ENCODE results near the gene MEIKIN. TPM values are rescaled to one million over a fixed set of nuclear protein-coding genes. Genes with fewer than 3 reads are reported as not detected.

MEIKIN gene
- total RNA-seq, 2 donors from 2014 or later = 5.6 TPM; not detected in 1

DNA sequence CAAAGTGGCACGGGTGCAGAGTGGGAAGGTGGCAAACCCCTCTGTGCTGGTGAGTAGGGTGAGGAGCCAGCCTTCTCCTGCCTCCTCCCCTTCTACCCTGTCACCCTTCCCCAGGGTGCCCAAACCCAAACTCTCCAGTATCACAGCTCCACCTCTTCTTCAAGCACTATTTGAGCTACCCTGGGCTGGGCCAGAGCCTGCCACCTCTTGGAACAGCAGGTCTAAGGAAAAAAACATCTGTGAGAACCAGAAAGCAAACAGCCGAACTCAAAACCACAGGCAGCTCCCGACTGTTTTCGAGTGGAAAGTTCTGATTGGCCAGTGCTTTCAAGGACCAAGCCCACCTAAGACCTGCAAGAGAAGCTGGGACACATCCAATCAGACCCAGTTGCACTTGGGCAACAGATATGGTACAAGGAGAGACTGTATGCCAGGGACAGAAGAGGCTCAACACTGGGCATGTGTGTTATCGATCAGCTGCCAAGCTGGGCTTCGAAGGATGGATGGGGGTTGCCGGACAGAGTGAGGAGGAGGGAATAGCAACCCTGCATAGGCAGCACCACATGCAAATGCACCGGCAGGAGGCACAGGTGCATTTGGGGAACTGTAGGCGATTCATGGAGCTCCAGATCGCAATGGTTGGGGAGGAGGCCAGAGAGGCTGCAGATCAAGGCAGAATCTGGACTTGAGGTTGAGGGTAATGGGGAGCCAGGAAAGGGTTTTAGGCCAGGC is 46.3 kb upstream of the MEIKIN start:
- TF ChIP-seq, protein P1, sequence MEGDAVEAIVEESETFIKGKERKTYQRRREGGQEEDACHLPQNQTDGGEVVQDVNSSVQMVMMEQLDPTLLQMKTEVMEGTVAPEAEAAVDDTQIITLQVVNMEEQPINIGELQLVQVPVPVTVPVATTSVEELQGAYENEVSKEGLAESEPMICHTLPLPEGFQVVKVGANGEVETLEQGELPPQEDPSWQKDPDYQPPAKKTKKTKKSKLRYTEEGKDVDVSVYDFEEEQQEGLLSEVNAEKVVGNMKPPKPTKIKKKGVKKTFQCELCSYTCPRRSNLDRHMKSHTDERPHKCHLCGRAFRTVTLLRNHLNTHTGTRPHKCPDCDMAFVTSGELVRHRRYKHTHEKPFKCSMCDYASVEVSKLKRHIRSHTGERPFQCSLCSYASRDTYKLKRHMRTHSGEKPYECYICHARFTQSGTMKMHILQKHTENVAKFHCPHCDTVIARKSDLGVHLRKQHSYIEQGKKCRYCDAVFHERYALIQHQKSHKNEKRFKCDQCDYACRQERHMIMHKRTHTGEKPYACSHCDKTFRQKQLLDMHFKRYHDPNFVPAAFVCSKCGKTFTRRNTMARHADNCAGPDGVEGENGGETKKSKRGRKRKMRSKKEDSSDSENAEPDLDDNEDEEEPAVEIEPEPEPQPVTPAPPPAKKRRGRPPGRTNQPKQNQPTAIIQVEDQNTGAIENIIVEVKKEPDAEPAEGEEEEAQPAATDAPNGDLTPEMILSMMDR (IDR thresholded peaks at IDR 0.05) = no peak
- no peak for TF ChIP-seq POLR2A (IDR thresholded peaks at IDR 0.05)
- no peak for TF ChIP-seq POLR2AphosphoS5 (IDR thresholded peaks at IDR 0.05)
- H3K27ac ChIP-seq = no peak overlapping the region
- WGBS = 50% methylated on average over 10 of the region's 10 CpGs
- H3K4me1 ChIP-seq (replicated peaks) = no peaks in the 10 kb centered on the region
- no peak overlapping the region for H3K4me3 ChIP-seq
- no peak for DNase-seq (ENCODE audit: low spot score)
- no peaks in the 10 kb centered on the region for H3K27me3 ChIP-seq (replicated peaks; ENCODE audit: insufficient read depth)
- intact Hi-C loops (cut with DNase I) = no loop called here
- no peaks in the 10 kb centered on the region for H3K36me3 ChIP-seq
- no peaks in the 10 kb centered on the region for H3K9me3 ChIP-seq

DNA sequence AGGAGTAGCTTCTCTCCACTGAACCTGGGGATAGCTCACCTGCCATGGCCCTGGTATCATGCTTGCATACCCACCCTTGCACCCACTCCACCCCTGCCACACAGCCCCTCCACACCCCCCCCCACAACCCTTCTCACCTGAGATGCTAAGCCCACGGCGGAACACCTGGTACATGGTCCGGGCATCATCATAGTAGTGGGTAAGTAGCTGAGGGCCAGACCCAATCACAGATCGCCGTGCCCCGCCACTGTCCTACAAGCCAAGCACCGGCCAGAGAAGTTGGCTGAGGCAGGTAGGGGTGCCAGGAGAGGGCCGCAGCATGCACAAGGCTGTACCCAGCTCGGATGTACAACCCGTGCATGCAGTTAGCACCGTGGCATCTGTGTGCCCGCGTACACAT is 45.3 kb upstream of the MEIKIN start:
- TF ChIP-seq, protein P1 (IDR thresholded peaks at IDR 0.05) = no peak
- no peak for TF ChIP-seq POLR2A (IDR thresholded peaks at IDR 0.05)
- no peak for TF ChIP-seq POLR2AphosphoS5 (IDR thresholded peaks at IDR 0.05)
- Histone ChIP-seq H3K36me3 (no peaks in the 10 kb centered on the region), H3K4me3 (no peak overlapping the region), H3K9me3 (no peaks in the 10 kb centered on the region), H3K27ac (no peak overlapping the region), H3K27me3 (replicated peaks; ENCODE audit: insufficient read depth) (no peaks in the 10 kb centered on the region), H3K4me1 (replicated peaks) (no peaks in the 10 kb centered on the region)
- no peak for DNase-seq (ENCODE audit: low spot score)
- intact Hi-C loops (cut with DNase I) = no loop called here
- 96% methylated on average over 13 of the region's 13 CpGs for WGBS

DNA sequence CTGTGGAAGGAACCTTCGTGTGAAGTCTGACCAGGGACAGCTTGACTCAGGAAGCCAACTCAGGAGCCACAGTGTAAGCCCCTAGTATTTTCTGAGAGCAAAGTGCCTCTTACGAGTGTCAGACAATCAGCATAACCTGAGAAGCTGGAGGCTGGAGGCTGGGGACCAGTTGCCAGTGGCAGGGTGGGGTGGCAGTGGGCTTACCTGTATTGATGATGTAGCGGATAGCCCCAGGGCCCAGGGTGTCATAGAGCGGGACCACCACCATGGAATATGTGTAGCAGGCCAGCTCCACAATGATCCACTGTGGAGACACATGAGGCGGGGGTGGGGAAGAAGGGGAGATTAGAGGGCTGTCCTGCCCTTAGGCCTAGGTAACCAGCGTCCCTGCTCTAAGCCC is 43.1 kb upstream of the MEIKIN start:
- 87% methylated on average over 6 of the region's 6 CpGs for WGBS
- TF ChIP-seq, protein P1 (IDR thresholded peaks at IDR 0.05) = no peak
- no peak for TF ChIP-seq POLR2AphosphoS5 (IDR thresholded peaks at IDR 0.05)
- no peak for TF ChIP-seq POLR2A (IDR thresholded peaks at IDR 0.05)
- intact Hi-C loops (cut with DNase I) = no loop called here
- H3K27me3 ChIP-seq (replicated peaks; ENCODE audit: insufficient read depth) = no peaks in the 10 kb centered on the region
- no peak for DNase-seq (ENCODE audit: low spot score)
- no peaks in the 10 kb centered on the region for H3K9me3 ChIP-seq
- no peak overlapping the region for H3K27ac ChIP-seq
- H3K36me3 ChIP-seq = no peaks in the 10 kb centered on the region
- H3K4me3 ChIP-seq = no peak overlapping the region
- H3K4me1 ChIP-seq (replicated peaks) = no peaks in the 10 kb centered on the region

DNA sequence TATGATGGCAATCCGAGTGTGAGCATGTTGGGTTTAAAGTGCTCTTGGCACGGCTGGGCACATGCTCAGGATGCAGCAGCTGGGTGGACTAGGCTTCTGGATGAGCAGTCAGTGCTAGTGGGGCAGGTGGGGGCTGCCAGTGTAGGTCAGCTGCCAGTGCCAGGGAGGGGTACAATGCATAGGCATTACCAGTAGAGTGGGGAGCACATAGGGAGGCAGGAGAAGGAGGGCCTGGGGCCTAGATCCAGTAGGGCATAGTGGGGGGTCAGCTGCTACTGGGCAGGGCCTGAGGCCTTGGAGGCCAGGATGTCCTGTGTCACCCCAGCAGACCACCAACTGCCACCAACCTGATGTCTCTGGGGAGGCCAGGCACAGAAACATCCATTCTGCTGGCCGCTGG is 41.8 kb upstream of the MEIKIN start:
- intact Hi-C loops (cut with DNase I) = no loop called here
- Histone ChIP-seq H3K4me1 (replicated peaks) (no peaks in the 10 kb centered on the region), H3K36me3 (no peaks in the 10 kb centered on the region), H3K27me3 (replicated peaks; ENCODE audit: insufficient read depth) (no peaks in the 10 kb centered on the region), H3K4me3 (no peak overlapping the region), H3K27ac (no peak overlapping the region), H3K9me3 (no peaks in the 10 kb centered on the region)
- no peak for DNase-seq (ENCODE audit: low spot score)
- WGBS = 89% methylated on average over 3 of the region's 3 CpGs
- no peak for TF ChIP-seq POLR2AphosphoS5 (IDR thresholded peaks at IDR 0.05)
- TF ChIP-seq, protein P1 (IDR thresholded peaks at IDR 0.05) = no peak
- no peak for TF ChIP-seq POLR2A (IDR thresholded peaks at IDR 0.05)
